ENCODE measurements around the gene NDUFA11. TPM values are rescaled to one million over a fixed set of nuclear protein-coding genes. Genes with fewer than 3 reads are reported as not detected.

The NDUFA11 gene
- total and polyA plus RNA-seq, 9 of the 15 experiments (the other 6 are each of a cell fraction or from before 2014, with no cell fraction given): 63.3 to 486 (median 274) TPM

DNA sequence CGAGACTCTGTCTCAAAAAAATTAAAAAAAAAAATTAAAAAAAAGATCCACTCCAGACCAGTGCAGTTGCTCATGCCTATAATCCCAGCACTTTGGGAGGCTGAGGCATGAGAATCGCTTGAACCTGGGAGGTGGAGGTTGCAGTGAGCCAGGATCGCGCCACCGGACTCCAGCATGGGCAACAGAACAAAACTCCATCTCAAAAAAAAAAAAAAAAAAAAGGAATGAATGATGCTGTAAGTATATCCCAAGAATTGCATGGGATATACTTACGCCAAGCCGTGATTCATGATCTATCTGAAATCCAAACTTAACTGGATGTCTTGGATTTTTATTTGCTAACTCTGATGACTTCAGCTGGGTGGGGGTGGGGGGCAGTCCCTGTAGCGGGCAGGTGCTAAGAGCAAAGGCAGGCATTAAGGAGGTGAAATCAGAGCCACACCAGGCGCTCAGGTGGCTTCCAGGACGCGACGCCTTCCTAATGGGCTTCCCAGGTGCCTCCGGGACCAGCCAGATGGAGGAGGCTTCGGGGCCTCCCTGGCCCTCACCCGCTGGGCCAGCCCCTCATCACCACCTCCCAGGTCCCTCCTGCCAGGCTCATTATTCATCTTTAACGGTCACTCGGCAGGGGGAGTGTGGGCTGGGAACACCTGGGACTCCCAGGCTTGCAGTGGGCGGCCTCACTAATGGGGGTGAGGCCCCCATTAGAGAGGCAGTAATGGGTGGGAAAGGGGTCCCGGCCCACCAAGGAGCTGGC, 21.9 kb downstream of the NDUFA11 start:
- ATAC-seq (no peak), DNase-seq (ENCODE audit: extremely low read depth in 1 of 4, low spot score in 3 of 4) (no peak), FAIRE-seq (no peak)
- in situ Hi-C loops (cut with MboI): no loop called here
- WGBS (ENCODE audit: insufficient coverage, low coverage, missing lambda C conversion rate): 16% methylated on average over 15 of the region's 19 CpGs
- Histone ChIP-seq H3K9ac (ENCODE audit: insufficient read depth in 1 of 2, low read depth in 2 of 2, low read length in 2 of 2) (no peak overlapping the region), H3K4me3 (no peak overlapping the region), H3K27ac (ENCODE audit: extremely low read depth, low read depth, low read length) (no peak overlapping the region), H3K36me3 (ENCODE audit: control insufficient read depth, insufficient read depth, low read length) (no peaks in the 10 kb centered on the region), H3K27me3 (ENCODE audit: control insufficient read depth in 2 of 2, insufficient read depth in 2 of 2, low read length in 2 of 2) (peaks cover 15 to 42% of the 10 kb centered on the region in 2 experiments; a peak in 4 of 5 replicates), H2AFZ (ENCODE audit: low read depth, low read length) (no peak overlapping the region), H3K9me3 (replicated peaks; ENCODE audit: control insufficient read depth, insufficient read depth, low read depth, low read length) (no peaks in the 10 kb centered on the region), H3K4me2 (ENCODE audit: insufficient read depth, low read length) (no peak overlapping the region), H3K4me1 (replicated peaks in 1 of 2; ENCODE audit: control insufficient read depth in 2 of 2, insufficient read depth in 2 of 2, low read length in 2 of 2) (peaks cover 2 to 19% of the 10 kb centered on the region in 2 experiments; a peak in 2 of 5 replicates), H4K20me1 (replicated peaks; ENCODE audit: control insufficient read depth, insufficient read depth, low read length) (no peaks in the 10 kb centered on the region), H3K79me2 (ENCODE audit: control insufficient read depth, insufficient read depth, low read length) (no peaks in the 10 kb centered on the region), H3K9me1 (ENCODE audit: control insufficient read depth, insufficient read depth, low read length) (no peaks in the 10 kb centered on the region)
- intact Hi-C loops (cut with micrococcal nuclease): no loop called here
- TF ChIP-seq ESRRB (CRISPR knock-in tag; IDR thresholded peaks at IDR 0.05; ENCODE audit: borderline replicate concordance) (no peak), ZNF24 (IDR thresholded peaks at IDR 0.05) (0 out of 2 replicates have a peak, but pooled peaks have one; percentile 32)
- no TSS peak for BruUV-seq (replicated peaks)
- ChIA-PET CTCF (ENCODE audit: low intra/inter-chr PET ratio) (no interaction called here), POLR2A (interaction anchor here (0.6 kb wide), 1 partner anchor 17 kb away, joined by 3 read pairs; no protein-coding TSS in a partner anchor)

GRCh38 chr19:5880604-5881078, 22.9 kb downstream of the NDUFA11 start:
- Histone ChIP-seq H3K27ac (ENCODE audit: extremely low read depth, low read depth, low read length) (no peak overlapping the region), H3K27me3 (ENCODE audit: control insufficient read depth in 2 of 2, insufficient read depth in 2 of 2, low read length in 2 of 2) (peaks cover 15 to 42% of the 10 kb centered on the region in 2 experiments; a peak in 4 of 5 replicates), H4K20me1 (replicated peaks; ENCODE audit: control insufficient read depth, insufficient read depth, low read length) (no peaks in the 10 kb centered on the region), H3K9me1 (ENCODE audit: control insufficient read depth, insufficient read depth, low read length) (no peaks in the 10 kb centered on the region), H3K79me2 (ENCODE audit: control insufficient read depth, insufficient read depth, low read length) (no peaks in the 10 kb centered on the region), H3K4me3 (no peak overlapping the region), H3K4me1 (replicated peaks in 1 of 2; ENCODE audit: control insufficient read depth in 2 of 2, insufficient read depth in 2 of 2, low read length in 2 of 2) (peaks cover 2 to 15% of the 10 kb centered on the region in 2 experiments; a peak in 2 of 5 replicates), H3K9me3 (replicated peaks; ENCODE audit: control insufficient read depth, insufficient read depth, low read depth, low read length) (no peaks in the 10 kb centered on the region), H3K4me2 (ENCODE audit: insufficient read depth, low read length) (no peak overlapping the region), H3K9ac (ENCODE audit: insufficient read depth in 1 of 2, low read depth in 2 of 2, low read length in 2 of 2) (0 out of 4 replicates have a peak overlapping the region, but pooled peaks of 1 of the 2 experiments have one; percentile 35), H2AFZ (ENCODE audit: low read depth, low read length) (no peak overlapping the region), H3K36me3 (ENCODE audit: control insufficient read depth, insufficient read depth, low read length) (no peaks in the 10 kb centered on the region)
- 3% methylated on average over 15 of the region's 15 CpGs for WGBS (ENCODE audit: insufficient coverage, low coverage, missing lambda C conversion rate)
- intact Hi-C loops (cut with micrococcal nuclease): no loop called here
- ATAC-seq (no peak), DNase-seq (ENCODE audit: extremely low read depth in 1 of 4, low spot score in 3 of 4) (no peak), FAIRE-seq (no peak)
- in situ Hi-C loops (cut with MboI): no loop called here
- POLR2A ChIA-PET: no interaction called here
- CTCF ChIA-PET (ENCODE audit: low intra/inter-chr PET ratio): no interaction called here
- BruUV-seq (replicated peaks): no TSS peak
- TF ChIP-seq ARID2 (IDR thresholded peaks at IDR 0.05) (no peak), EGR1 (conservative IDR thresholded peaks at IDR 0.05) (no peak), CREB5 (CRISPR knock-in tag; IDR thresholded peaks at IDR 0.05) (no peak), SP1 (CRISPR knock-in tag; IDR thresholded peaks at IDR 0.05) (no peak), MEF2A (IDR thresholded peaks at IDR 0.05; ENCODE audit: control insufficient read depth, low read depth, low read length) (peak; percentile 27; the same call in 1 of the 2 replicates), MEF2D (tag; conservative IDR thresholded peaks at IDR 0.05; ENCODE audit: low read depth) (0 out of 2 replicates have a peak, but pooled peaks have one; percentile 56), ZNF140 (CRISPR knock-in tag; IDR thresholded peaks at IDR 0.05) (no peak), SLC30A9 (CRISPR knock-in tag; IDR thresholded peaks at IDR 0.05) (no peak), BACH1 (tag; IDR thresholded peaks at IDR 0.05) (no peak)
- TF ChIP-seq, protein P1, sequence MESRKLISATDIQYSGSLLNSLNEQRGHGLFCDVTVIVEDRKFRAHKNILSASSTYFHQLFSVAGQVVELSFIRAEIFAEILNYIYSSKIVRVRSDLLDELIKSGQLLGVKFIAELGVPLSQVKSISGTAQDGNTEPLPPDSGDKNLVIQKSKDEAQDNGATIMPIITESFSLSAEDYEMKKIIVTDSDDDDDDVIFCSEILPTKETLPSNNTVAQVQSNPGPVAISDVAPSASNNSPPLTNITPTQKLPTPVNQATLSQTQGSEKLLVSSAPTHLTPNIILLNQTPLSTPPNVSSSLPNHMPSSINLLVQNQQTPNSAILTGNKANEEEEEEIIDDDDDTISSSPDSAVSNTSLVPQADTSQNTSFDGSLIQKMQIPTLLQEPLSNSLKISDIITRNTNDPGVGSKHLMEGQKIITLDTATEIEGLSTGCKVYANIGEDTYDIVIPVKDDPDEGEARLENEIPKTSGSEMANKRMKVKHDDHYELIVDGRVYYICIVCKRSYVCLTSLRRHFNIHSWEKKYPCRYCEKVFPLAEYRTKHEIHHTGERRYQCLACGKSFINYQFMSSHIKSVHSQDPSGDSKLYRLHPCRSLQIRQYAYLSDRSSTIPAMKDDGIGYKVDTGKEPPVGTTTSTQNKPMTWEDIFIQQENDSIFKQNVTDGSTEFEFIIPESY (CRISPR knock-in tag; IDR thresholded peaks at IDR 0.05): no peak

Measured in K562 (cell line).